ENCODE results near the gene SZRD1.

SZRD1 gene

GRCh38 chr1:16367968-16368890, 1.2 kb downstream of the SZRD1 start:
- DNase-seq: no peak

DNA sequence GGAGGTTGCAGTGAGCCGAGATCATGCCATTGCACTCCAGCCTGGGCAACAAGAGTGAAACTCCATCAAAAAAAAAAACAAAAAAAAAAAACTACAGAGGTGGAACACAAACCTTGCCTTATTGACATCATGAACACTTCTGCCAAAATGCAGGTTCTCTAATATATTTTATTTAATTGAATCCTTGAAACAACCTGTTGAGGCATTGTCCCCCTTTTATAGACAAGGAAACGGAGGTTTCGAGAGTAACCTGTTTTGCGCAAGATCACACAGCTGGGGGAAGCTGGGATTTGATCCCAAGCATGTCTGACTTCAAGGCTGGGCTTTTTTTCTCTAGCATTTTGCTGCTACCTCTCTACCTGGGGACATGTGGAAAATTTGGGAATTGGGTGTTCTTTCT, 2.8 kb downstream of the SZRD1 start:
- DNase-seq: no peak

GRCh38 chr1:16371725-16372124, 4.7 kb downstream of the SZRD1 start:
- DNase-seq: no peak

GRCh38 chr1:16372535-16373285, 5.7 kb downstream of the SZRD1 start:
- DNase-seq: no peak

DNA sequence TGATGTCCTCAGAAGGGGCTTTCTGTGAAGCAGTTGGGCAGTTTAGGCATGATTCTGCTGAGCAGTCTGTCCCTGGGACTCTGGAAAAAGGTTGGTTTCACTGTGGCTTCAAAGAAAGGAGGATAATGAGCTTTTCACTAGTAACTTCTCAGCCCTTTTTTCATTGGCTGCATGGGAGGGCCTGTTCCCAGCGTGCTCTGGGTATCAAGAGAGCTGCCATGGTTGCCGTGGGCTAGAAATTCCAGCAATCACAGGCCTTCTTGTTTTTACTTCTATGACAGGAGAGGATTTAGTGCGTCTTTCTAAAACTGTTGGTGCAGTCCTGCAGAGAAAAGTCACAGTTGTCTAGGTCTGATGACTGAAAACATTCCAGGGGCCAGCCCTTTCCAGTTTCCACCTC, 7.2 kb downstream of the SZRD1 start:
- no peak for DNase-seq

- DNase-seq: no peak
Observed at GRCh38 chr1:16375521-16376340, 8.7 kb downstream of the SZRD1 start.

- no peak for DNase-seq
Observed at GRCh38 chr1:16376971-16377370, 9.9 kb downstream of the SZRD1 start.

- DNase-seq: no peak
Observed at GRCh38 chr1:16378443-16378842, 11.4 kb downstream of the SZRD1 start.

DNA sequence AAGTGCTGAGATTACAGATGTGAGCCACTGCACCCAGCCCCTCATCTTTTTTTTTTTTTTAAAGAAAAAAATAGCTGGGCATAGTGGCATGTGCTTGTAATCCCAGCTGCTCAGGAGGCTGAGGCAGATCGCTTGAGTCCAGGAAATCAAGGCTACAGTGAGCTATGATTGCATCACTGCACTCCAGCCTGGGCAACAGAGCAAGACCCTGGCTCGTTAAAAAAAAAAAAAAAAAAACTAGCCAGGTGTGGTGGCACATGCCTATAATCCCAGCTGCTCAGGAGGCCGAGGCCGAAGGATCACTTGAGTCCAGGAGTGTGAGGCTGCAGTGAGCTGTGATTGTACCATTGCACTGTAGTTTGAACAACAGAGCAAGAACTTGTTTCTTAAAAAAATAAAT, 13.8 kb downstream of the SZRD1 start:
- DNase-seq: no peak

GRCh38 chr1:16383888-16384287, 16.8 kb downstream of the SZRD1 start:
- no peak for DNase-seq

DNA sequence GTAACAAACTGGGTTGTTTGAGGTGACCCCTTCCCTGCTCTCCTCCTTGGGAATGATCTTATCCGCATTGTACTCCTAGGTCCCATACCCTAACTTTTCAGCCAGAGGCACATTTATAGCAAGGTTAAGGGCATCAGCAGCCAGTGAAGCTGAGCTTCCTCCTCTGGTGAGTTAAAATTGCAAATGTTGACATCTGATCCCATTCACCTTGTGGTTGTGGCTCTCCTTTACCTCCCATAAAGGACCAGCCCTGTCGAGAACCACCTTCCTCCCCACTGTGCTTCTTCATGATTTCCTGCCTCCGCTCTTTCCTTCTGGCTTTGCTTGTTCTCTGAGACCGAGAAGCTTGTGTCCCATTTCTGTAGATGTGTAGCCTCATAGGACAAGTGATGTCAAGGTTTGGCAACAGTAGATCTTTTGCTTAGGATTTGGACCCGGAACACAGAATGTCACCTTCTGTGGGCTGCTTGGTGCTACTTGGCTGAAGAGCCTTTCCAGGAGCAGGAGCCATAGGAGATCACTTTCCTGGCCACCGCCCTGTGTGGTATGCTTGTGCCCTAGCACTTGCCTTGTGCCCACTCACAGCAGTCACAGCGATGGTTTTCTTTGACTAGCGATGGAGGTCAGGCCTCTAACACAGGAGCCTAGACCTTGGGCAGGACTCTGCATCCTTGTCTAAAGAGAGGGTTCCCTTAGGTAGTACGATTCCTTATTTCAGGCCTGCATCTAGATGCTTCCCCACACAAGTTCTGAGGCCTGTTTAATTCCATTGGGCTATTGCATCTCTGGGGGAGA, 18.8 kb downstream of the SZRD1 start:
- DNase-seq: no peak

GRCh38 chr1:16386454-16387113, 19.5 kb downstream of the SZRD1 start:
- no peak for DNase-seq

GRCh38 chr1:16387201-16388188, 20.5 kb downstream of the SZRD1 start:
- no peak for DNase-seq

DNA sequence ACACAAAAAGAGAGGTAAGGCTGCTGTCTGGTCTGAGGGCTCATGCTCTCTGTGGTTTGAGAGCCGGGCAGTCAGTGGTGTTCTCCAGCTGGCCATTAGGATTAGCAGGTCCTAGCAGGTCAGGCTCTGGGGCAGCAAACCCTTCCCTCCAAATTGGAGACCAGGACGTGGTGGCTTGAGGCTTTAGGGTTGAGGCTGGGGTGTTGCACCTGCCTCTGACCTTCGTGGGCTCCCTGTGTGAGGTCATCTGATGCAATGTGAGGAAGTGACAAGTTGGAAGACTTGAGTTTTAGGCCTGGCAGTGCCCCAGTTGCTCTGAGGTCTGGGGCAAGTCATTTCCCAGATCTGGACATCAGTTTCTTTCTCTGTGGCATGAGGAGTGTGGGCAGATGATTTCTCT, 24.4 kb downstream of the SZRD1 start:
- DNase-seq: no peak

DNA sequence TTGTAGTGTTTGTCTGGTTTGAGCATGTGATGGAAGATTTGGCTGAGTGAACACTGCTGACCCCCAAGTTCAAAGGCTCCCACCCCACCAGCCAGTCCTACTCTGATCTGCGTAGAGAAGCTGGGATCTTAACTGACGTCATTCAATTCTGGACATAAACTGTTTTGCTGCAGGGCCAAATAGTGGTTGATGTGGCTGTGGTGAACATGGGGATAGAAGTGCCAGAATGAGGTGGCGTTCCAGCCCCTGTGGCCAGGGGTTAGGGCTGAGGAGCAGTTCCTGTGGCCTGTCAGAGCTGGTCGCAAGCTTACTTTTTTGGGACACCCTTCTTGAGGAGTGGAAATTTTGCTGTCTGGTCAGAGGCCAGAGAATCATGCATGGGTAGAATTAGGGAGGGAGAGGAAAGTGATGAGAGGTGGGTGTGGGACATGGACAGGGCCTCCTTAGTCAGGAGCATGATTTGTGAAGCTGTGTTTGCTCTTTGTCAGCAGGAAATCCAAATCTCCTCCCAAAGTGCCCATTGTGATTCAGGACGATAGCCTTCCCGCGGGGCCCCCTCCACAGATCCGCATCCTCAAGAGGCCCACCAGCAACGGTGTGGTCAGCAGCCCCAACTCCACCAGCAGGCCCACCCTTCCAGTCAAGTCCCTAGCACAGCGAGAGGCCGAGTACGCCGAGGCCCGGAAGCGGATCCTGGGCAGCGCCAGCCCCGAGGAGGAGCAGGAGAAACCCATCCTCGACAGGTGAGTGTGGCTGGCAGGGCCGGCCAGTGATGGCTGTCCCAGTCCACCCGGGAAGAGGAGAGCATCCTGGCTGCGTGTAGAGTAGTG, 25.9 kb downstream of the SZRD1 start:
- no peak for DNase-seq

- DNase-seq: no peak
Observed at GRCh38 chr1:16393570-16394521, 26.8 kb downstream of the SZRD1 start.

DNA sequence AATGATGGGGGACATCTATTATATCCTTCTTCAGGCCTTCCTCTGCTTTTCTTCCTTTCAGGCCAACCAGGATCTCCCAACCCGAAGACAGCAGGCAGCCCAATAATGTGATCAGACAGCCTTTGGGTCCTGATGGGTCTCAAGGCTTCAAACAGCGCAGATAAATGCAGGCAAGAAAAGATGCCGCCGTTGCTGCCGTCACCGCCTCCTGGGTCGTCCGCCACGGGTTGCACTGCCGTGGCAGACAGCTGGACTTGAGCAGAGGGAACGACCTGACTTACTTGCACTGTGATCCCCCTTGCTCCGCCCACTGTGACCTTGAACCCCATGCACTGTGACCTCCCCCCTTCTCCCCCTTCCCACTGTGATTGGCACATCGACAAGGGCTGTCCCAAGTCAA, 27.9 kb downstream of the SZRD1 start:
- DNase-seq: no peak

DNA sequence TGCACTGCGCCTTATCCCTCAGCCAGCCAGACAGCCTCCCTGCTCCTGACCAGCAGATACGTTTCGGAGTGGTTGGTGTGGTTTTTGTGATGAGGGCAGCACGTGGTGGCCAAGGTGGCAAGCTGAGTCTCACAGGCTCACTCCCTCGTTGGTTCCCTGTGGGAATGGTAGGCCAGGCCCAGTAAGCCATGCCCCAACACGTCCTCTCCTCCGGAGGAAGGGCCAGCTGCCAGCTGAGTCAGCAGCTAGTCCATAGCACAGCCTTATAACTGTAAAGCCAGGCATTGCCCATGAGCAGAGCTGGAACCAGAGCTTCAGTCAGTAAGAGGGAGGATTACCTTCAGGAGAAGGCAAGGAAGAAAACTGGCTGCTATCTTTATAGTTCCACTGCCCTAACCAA, 29.5 kb downstream of the SZRD1 start:
- DNase-seq: no peak

Measured in activated CD8-positive, alpha-beta memory T cell treated with anti-CD3 and anti-CD28 coated beads, Interleukin-2, amount 50 U/mL, for 48 hours (primary cell).